GM12801 (cell line): Measurements from ENCODE around the gene CPSF4.

Experiments used
- TF ChIP-seq, protein P1 (sequence below): IDR thresholded peaks from one replicate; pipeline ENCODE4 v1.5.1; 2011; ENCODE audit warnings: control low read depth; ENCODE audit not compliant: insufficient read length; ENCODE audit errors: extremely low read depth

Gene CPSF4

DNA sequence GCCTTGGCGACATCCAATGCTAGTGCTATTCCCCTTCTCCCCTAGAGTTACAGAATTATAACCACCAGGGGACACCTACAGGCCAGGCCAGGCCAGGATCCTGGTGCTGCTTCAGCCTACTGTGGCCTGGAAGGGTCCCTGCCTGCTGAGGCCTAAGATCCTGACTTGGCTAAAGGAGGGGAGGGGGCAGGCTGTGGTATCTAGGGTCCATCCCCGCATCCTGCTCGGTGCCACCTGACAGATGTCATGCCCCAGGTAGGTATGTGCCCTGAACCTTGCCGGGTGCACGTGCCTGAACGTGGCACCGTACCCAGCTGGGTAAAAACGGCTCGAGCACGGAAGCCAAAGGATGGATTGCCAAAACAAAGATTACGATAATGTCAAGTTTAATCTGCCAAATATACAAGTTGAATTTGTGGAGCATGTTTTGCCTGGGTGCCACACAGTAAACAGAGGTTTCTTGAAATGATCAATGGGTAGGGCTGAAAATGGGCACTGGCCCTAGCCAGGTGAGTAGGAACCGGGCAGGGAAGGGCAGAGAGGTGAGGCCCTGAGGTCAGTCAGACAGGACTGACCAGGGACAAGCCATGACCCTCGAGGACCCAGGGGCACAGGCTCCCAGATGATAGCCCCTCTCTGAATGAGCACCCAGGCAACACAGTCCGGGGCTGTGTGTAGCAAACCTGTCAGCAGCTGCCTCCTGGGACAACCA, 43.0 kb upstream of the CPSF4 start:
- TF ChIP-seq, protein P1, sequence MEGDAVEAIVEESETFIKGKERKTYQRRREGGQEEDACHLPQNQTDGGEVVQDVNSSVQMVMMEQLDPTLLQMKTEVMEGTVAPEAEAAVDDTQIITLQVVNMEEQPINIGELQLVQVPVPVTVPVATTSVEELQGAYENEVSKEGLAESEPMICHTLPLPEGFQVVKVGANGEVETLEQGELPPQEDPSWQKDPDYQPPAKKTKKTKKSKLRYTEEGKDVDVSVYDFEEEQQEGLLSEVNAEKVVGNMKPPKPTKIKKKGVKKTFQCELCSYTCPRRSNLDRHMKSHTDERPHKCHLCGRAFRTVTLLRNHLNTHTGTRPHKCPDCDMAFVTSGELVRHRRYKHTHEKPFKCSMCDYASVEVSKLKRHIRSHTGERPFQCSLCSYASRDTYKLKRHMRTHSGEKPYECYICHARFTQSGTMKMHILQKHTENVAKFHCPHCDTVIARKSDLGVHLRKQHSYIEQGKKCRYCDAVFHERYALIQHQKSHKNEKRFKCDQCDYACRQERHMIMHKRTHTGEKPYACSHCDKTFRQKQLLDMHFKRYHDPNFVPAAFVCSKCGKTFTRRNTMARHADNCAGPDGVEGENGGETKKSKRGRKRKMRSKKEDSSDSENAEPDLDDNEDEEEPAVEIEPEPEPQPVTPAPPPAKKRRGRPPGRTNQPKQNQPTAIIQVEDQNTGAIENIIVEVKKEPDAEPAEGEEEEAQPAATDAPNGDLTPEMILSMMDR, result no peak

DNA sequence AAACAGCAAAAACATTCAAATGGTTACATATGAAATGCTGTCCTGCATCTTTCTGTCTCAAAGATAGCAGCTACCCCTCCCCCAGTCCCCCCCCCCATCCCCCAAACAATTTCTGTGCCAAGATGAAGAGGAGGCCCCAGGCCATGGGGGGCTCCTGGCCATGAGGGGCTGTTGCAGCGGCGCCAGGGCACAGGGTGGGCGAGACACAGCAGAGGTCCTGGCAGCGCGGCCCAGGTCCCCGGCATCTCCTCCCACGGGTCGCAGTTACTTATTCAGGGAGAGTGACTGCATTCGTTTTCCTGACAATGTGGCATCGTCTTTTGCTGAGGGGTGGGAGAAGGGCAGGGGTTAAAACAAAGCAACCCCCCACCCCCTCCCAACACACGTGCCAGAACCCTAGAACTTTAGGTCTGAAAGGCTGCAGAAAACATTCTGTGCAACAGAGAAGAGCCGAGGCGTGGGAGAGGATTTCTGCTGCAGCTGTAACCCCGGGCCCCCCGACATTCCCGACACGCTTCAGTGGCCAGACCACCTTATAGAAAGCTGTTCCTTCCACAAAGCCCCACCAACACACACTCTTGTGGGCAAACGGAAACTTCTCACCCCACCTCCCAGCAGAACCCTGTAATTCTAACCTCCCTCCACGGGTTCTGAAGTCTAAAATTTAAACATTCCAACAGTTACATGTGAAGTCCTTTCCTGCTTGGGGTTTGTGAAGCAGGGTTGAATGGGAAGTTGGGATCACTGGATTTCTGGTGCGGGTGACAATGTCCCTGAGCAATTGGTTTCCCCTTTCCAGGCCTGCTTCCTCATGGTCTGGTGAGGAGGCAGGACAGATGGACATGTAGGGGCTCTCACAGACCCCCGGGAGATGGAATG, 42.1 kb upstream of the CPSF4 start:
- TF ChIP-seq, protein P1, result no peak

DNA sequence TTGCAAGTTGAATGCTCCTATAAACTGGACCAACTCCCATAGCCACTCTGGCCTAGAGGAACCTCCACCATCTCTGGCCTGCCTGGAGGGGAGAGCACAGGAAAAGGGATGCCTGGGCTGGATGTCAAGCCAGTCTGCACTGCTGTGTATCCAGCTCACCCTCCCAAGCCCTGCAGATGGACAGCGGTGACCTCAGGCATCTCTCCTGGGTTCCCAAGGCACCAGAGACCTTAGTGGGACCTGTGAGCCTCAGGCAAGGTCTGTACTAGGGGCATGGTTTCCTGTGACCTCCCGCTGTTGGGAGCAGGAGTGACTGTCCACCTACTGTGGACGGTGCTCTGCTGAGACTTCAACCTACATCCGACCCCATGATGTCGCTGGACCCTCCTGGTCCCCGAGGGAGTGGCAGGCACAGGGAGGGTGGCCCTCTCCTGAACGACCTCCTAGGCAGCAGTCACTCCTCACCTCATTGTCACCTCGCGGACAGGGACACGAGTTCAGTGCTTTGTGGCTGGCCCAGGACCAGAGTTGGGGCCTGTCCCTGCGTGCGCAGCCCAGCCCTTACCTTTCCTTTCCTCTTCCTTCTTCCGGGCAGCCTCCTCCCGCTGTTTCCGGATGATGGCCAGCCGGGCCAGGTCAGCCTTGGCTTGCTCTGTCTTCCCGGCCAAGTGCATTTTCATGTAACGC, 41.3 kb upstream of the CPSF4 start:
- TF ChIP-seq, protein P1, result no peak

DNA sequence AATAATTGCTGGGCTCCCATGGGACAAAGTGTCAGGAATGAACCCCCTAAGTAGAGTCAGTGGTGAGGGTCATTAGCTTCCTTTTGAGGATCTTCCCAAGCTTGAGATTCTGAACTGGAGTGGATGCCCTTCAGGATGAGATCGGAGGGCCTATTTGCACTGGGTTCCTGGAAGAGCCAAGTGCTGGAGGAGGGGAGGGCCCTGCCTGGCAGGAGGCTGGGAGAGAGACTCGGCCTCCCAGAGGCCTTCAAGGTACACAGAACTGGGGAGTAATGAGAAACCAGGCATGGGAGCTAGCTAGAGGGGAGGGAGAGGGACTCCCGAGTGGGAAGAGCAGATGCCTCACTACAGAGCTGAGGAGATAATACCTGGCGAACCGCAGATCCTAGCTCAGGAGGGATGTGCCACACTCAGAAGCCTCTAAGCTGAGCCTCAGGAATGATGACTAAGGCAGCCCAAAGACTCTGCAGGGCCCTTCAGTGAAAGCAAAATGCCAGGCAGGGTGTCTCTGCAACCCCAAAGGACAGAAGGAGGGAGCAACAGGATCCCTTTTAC, 39.8 kb upstream of the CPSF4 start:
- TF ChIP-seq, protein P1, result no peak

DNA sequence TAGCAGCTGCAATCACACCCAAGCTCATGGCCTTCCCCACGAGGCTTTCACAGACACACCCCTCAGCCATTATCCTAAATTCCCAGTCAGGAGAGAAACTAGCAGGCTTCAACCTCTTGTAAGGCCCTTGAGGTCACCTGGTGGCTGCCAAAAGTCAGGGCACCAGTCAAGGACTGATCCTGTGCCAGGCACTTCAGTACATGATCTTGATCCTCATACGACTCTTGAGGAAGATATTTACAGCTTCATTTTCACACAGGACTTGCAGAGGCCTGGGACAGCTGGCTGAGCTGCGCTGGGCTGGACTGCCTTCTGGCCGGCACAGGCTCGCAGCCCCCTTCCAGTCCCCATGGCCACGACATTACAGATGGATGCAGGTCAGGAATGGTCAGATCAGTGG, 39.1 kb upstream of the CPSF4 start:
- TF ChIP-seq, protein P1, result no peak

DNA sequence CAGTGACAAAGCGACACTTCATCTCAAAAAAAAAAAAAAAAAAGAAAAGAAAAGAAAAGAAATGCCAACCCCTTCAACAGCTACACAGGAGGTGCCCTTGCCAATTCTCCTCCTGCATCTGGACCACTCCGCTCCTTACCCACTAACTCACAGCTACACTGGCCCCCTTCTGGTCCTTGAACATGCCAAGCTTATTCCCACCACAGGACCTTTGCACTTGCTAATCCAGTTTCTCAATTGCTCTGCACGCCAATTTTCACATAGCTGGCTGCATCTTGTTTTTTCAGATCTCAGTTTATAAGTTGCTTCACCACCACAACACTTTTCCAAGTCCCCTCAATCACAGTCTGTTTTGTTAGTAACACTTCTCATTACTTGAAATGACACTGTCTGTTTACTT, 35.9 kb upstream of the CPSF4 start:
- TF ChIP-seq, protein P1, result no peak

DNA sequence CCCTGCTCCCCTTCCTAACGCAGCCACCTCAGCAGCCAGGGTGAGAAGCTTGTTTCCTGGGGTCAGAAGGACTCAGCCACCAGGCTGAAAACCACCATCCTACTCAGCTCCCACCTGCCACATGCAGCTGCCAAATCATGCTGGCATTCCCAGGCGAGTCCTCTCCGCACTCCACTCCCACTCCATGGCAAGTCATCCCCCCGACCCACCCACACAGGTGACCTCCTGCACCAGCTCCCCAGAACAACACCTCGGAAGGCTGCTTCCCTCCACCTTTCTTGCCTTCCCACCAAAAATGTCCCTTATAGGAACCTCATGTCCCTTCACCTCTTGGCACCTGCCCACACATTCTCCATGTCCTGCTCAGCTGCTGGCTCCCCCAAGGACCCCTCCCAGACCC, 35.0 kb upstream of the CPSF4 start:
- TF ChIP-seq, protein P1, result no peak
